Measurements from ENCODE around the gene HNF1B.
"Not testable (repeated sequence)": the region's sequence is repeated elsewhere in the genome, so short reads cannot be mapped to it uniquely, and the experiment has no call there.

Gene HNF1B, protein sequence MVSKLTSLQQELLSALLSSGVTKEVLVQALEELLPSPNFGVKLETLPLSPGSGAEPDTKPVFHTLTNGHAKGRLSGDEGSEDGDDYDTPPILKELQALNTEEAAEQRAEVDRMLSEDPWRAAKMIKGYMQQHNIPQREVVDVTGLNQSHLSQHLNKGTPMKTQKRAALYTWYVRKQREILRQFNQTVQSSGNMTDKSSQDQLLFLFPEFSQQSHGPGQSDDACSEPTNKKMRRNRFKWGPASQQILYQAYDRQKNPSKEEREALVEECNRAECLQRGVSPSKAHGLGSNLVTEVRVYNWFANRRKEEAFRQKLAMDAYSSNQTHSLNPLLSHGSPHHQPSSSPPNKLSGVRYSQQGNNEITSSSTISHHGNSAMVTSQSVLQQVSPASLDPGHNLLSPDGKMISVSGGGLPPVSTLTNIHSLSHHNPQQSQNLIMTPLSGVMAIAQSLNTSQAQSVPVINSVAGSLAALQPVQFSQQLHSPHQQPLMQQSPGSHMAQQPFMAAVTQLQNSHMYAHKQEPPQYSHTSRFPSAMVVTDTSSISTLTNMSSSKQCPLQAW

GRCh38 chr17:37744961-37745800 is at the start of gene HNF1B:
Gene HNF1B, minus strand, starts transcription at chr17:37745059. Its CDS starts 175 bp downstream, at chr17:37744884.
- no peak for DNase-seq (ENCODE audit: low spot score)

DNA sequence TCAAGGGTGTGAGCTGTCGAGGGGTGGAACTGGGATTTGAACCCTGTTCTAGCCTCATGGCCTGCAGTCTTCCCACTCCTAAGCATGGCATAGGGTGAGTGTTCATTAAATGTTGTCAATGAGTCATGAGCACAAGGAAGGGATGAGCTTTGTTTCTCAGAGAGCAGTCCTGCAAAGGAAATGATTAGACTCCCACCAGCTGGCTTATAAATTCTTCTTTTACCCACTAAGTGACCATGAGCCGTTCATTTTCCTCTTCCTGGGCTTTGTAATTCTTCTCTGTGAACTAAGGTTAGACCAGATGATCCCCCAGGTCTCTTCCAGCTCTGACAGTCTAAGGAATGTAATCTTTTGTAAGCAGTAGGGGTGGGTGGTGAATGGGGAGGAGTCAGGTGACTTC is 47.9 kb upstream of the HNF1B start:
- DNase-seq (ENCODE audit: low spot score) = no peak

DNA sequence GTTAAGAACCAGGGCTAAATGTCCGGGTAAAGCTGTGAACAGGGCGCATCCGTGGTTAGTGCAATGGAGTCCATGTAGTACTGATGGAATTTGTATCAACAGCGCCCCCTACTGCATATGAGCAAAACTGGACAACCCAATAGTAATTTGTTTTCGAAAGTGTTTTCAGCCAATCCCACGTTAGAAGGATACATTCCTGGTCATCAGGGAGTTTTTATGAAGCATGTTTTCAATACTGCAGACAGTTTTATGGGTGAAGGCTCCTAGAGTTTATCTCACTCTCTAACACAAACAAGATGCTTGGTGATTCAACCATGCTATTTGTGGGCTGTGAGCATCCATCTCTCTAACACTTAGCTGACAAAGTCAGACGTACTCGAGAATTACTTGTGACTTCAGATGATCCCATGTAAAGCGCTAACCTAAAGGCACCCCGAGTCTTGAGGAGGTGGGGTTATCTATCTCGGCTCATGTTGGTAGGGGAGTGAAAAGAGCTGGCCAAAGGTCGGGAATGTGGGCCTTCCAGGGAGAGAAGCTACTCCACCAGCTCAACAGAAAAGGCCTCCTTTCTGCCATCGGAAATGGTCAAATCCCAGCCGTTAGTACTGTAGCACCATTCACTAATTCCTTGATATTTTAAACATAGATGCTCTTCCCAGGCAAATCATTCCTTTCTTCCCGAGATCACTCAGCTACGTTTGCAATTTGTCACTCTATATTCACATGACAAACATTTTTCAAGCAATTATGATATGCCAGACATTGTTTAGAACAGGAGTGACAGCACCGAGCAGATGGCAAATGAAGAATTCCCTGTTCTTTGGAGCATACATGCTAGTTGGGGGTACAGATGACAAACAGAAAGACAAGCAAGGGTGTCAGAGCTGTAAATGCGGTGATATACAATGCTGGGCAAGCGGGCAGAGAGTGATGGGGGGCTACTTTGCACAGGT is 46.9 kb upstream of the HNF1B start:
- peak; percentile 14 for DNase-seq (ENCODE audit: low spot score)

GRCh38 chr17:37789771-37790541 is 45.1 kb upstream of the HNF1B start:
- no peak for DNase-seq (ENCODE audit: low spot score)

DNA sequence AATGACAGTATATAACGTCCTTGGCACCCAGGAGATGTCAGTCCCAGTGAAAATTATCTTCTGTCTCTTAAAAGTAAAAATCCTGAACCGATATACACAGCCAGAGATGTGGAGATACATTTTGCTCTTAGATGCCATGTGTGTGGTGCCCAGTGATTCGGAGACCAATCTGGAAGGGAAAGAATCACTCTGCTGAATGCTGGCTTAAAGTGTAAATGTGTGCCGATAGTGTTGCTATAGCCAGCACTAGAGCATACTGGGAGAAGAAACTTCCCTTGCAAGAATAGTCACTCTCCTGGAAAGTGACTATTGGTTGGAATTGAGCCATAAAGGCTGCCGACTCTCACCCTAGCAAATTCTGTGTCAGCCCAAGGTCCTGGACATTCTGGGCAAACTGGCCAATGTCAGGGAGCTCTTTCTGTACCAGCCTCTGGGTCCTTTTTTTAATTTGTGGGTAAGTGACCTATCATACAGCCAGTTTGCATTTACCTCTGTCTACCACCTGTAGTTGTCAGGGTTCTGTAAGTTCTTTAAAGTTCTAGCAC is 44.2 kb upstream of the HNF1B start:
- no peak for DNase-seq (ENCODE audit: low spot score)

DNA sequence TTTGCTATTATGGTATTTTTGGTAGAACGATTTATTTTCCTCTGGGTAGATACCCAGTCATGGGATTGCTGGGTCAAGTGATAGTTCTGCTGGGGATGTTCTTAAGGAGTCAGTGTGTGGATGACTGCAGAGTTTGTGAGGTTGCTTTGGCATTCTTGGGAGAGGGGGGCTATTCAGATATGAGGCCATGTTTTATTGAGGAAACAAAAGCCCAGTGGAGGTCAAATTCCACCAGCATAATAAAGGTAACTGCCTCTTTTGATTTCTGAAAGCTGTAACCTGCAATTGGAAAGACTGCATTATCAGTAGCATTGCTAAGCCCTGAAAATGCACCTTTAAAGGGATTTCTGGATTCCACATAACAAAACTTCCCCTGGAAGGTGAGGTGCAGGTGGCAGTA is 43.7 kb upstream of the HNF1B start:
- no peak for DNase-seq (ENCODE audit: low spot score)

- DNase-seq (ENCODE audit: low spot score) = peak; percentile 54
These were observed 42.3 kb upstream of the HNF1B start for GRCh38 chr17:37787055-37787757.

DNA sequence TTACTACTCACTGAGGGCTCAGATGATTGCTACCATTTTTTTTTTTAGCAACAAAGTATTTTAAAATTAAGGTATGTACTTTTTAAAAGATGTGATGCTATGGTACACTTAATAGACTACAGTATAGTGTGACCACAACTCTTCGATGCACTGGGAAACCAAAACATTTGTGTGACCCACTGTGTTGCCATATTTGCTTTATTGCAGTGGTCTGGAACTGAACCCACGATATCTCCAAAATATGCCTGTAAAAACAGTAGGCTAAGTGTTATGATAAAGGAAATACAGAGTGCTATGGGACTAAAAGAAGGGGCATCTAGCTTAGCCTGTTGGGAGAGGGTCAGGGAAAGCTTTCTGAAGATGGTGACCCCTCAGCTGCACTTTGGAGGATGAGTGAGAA is 41.6 kb upstream of the HNF1B start:
- no peak for DNase-seq (ENCODE audit: low spot score)

- DNase-seq (ENCODE audit: low spot score) = not testable (repeated sequence)
These were observed 37.6 kb upstream of the HNF1B start for GRCh38 chr17:37782460-37782859.

- DNase-seq (ENCODE audit: low spot score) = no peak
These were observed 36.6 kb upstream of the HNF1B start for GRCh38 chr17:37781451-37781850.

DNA sequence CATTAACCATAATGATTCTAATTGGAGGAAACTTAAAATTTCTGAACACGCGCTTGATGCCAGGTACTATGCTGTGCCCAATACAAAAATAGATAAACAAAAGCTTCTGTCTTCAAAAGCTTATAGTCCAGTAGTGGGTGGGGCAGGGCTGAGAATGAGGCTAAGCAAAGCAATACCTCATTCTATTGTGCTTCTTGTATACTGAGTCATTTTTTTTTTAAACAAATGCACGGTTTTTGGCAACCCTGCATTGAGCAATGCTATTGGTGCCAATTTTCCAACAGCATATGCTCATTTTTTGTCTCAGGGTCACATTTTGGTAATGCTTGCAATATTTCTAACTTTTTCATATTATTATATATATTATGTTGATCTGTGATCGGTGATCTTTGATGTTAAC is 34.7 kb upstream of the HNF1B start:
- DNase-seq (ENCODE audit: low spot score) = no peak

DNA sequence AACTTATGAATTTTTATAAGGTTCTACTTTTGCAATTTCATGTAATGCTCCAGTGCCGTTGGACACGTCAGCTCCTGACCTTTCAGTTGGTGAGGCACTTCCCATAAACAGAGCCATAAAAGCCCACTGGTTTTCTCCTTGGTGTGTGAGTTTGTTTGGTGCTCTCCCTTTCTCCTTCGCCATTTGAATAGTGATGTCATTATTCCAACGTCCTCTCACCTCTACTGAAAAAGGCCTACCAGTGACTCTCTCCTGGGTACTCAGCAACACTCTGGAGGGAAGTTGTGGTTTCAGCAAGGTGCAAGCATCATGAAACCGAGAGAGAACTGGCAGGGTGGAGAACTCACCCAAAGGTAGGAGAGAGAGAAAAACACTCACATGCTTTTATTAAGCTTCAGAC is 29.6 kb upstream of the HNF1B start:
- no peak for DNase-seq (ENCODE audit: low spot score)

DNA sequence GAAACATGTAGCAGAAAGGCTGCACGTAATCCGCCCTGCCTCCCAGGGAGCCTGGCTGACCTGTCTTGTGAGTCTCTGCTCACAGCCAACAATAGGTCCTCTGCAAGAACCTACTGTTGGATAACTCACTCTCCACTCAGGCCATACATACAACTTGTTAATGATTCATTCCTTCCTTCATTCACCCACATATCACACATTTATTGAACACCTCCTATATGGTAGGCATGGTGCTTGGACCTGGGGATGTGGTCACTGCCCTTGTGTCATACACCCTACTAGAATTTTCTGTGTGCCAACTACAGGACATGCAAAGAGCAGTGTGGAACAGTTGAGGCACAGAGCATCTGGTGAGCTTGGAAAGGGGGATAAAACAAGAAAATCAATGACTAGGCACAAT is 28.1 kb upstream of the HNF1B start:
- DNase-seq (ENCODE audit: low spot score) = no peak

GRCh38 chr17:37770631-37771518 is 26.0 kb upstream of the HNF1B start:
- peak; percentile 11 for DNase-seq (ENCODE audit: low spot score)

GRCh38 chr17:37769050-37769449 is 24.2 kb upstream of the HNF1B start:
- no peak for DNase-seq (ENCODE audit: low spot score)

DNA sequence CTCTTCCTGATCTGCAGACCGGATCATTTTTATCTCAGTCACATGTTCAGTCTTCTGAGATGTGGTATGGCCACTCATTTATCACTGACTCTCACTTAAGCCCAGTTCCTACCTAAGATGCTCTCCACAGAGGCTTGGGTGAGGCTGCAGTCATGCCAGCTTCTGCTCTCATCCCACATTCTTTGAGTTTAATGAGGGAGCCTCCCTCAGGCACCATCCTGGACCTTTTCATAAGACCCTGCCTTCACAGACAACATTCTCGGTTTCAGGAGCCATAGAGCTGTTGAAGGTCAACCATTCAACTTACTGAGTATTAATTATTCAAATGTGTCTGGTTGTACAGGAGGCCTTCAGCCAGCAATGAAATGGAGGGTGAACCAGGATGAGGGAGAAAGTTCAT is 23.6 kb upstream of the HNF1B start:
- no peak for DNase-seq (ENCODE audit: low spot score)

DNA sequence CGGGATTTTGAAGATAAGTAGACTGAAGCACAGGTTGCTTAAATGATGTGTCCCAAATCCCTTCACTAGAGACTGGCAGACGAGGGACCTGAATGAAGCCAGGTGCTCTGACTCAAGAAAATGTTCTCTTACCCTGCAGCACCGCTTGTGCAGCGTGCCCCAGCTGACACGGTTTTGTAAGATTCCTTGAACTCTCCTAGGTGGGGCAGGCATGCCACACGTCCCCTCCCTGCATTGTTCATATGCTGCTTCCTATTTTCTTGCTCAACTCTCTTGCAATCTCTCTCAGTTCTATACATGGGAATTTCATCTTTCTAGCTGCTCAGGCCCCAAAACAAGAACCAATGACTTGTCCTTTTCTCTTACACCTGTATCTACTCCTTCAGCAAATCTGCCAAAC is 22.1 kb upstream of the HNF1B start:
- no peak for DNase-seq (ENCODE audit: low spot score)

GRCh38 chr17:37764383-37764782 is 19.5 kb upstream of the HNF1B start:
- no peak for DNase-seq (ENCODE audit: low spot score)

GRCh38 chr17:37762666-37763065 is 17.8 kb upstream of the HNF1B start:
- DNase-seq (ENCODE audit: low spot score) = no peak

All from Ammon's horn (tissue), 1 donor.